Measurements from ENCODE around the gene CACNA1D.
"Not testable (repeated sequence)": the region's sequence is repeated elsewhere in the genome, so short reads cannot be mapped to it uniquely, and the experiment has no call there.

Gene CACNA1D

GRCh38 chr3:53530205-53530604 lies 35.8 kb downstream of the CACNA1D start:
- DNase-seq = no peak

GRCh38 chr3:53531749-53532148 lies 37.3 kb downstream of the CACNA1D start:
- DNase-seq = no peak

GRCh38 chr3:53533472-53533871 lies 39.1 kb downstream of the CACNA1D start:
- DNase-seq = no peak

DNA sequence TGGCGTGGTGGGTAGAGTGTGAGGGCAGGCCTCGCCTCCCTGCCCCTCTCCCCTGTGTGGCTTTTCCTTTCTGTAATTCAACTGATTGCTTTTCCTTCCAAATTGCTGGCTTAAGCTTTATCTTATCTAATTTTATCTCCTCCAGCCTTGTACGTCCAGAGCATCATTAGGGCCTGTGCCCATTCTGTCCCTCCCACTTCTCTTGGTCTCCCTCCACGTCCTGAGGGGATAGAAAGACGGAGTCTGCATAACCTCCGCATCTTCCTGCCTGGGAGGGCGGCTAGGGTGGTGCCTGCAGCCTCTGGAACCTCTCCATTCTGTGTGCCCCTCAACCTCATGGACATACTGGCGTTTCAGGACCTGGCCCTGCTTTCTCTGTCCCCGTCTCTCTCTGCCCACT lies 39.8 kb downstream of the CACNA1D start:
- no peak for DNase-seq

- DNase-seq = no peak
These were observed 40.4 kb downstream of the CACNA1D start for GRCh38 chr3:53534676-53535400.

- DNase-seq = no peak
These were observed 41.9 kb downstream of the CACNA1D start for GRCh38 chr3:53536282-53536681.

GRCh38 chr3:53544357-53544756 lies 49.9 kb downstream of the CACNA1D start:
- DNase-seq = no peak

- DNase-seq = no peak
These were observed 51.0 kb downstream of the CACNA1D start for GRCh38 chr3:53545310-53545995.

- no peak for DNase-seq
These were observed 51.6 kb downstream of the CACNA1D start for GRCh38 chr3:53545996-53546359.

GRCh38 chr3:53547327-53547726 lies 52.9 kb downstream of the CACNA1D start:
- DNase-seq = no peak

DNA sequence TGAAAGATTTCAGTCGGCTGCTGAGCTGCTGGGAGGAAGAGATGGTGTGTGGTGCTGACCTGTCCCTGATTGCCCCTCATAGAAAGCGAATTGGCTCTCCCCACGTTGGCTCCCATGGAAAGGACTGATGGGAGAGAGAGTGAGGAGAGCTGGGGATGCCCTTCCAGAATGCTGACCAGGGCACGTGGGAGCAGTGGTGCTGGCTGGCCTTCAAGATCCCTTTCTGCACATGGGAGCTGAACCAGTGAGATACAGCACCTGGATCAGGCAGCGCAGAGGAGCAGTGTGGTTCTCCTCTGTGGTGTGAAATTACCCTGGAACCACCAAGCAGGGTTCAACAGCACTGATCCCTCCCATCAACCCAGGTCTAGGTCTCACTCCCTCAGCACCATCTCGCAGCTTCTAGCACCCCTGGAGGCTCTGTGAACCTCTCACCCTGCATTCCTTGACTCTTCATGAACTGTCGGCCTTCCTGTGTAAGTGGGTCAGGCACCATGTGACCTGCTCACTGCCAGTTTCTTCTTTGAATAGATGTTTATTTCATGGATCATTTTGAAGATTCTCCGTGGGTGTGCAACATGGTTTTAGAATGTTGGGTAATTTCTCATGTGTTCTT lies 55.7 kb downstream of the CACNA1D start:
- no peak for DNase-seq

DNA sequence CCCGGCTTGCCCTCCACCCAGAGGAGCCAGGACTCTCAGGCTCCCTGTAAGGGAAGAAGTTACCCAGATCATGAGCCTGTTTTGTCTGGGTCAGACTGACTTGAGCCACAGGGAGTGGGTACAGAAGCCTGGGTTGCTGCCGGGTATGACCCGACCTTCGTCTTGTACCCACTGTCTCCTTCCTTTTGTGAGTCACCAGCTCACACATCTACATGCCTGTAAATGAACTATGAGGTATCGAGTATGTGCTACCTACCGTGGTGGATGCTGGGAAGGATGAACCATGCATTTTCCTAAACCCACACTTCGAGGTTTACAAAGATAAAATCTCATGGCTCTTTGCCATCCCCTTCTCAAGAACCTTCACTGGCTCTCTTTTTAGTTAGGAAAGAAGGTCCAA lies 56.9 kb downstream of the CACNA1D start:
- DNase-seq = no peak

DNA sequence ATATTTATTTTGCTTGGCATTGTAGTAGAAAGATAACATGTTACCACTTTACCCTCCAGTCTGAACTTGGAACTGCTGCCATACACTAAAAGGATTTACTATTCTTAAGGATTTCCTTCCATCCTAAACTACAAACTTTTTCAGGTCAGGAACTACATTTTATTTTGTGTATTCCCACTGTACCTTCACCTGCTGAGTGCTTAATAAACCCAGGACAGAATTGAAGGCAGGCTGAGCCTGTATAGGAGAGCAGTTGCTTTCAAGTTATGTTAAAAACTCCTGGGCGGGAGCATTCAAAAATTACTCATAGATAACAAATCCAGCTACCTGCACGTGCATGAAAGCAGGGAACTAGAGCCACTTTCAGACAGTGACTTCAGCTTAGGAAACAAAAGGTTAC lies 58.3 kb downstream of the CACNA1D start:
- no peak for DNase-seq

GRCh38 chr3:53553200-53553599 lies 58.8 kb downstream of the CACNA1D start:
- no peak for DNase-seq

- no peak for DNase-seq
These were observed 60.2 kb downstream of the CACNA1D start for GRCh38 chr3:53554559-53555067.

DNA sequence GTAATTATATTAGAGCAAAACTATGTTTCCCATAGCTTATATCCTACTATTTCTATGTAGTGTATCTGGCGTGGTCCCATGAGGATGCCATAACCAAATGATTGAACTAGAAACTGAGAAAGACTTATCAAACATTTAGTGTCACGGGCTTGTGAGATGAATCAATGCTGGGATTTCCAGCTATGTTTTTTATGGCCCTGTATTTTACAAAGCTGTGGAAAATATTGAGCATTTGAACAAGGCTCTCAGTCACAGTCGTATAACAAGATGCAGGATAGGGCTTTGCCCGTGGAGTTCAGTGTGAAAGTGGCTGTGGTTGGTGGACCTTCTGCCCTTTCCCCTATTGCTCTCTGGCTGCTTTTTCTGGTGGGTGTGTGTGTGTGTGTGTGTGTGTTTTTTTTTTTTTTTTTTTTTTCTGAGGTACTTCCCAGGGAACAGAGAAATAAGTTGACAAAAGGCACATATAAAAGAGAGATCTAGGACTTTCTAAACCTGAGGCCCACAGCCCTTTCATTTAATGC lies 60.7 kb downstream of the CACNA1D start:
- no peak for DNase-seq

DNA sequence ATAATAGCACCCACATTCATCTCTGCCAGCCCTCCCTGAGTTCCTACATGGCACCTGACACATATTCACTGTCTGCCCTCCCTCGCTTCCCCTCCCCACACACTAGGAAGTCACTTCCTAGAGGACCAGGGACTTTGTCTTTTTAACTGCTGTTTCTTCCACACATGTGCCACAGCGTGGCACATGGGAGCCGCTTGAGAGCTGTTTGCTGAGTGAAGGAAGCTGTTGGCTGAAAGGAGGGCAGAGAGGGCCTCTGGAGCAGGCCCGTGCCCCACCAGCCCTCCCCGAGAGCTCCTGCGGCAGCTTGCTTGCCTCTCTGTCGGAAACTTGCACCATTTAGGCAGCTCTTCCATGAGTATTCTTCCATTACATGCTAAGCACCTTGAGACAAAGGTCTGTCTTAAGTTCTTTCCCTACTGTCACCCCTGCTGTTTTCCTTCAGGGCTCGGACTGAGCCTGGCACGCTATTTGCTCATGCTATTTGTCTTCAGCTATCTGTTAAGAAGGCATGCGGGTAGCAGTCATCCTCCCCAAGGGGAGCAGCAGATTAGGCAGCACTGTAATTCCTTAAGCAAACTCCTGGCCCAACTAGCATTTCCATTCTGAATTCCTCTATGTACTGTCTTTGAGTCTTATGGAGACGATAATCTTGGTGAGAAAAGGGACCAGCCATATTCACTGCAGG lies 72.2 kb downstream of the CACNA1D start:
- no peak for DNase-seq

GRCh38 chr3:53570081-53570480 lies 75.7 kb downstream of the CACNA1D start:
- no peak for DNase-seq

- DNase-seq = no peak
These were observed 76.3 kb downstream of the CACNA1D start for GRCh38 chr3:53570709-53571108.

- no peak for DNase-seq
These were observed 76.9 kb downstream of the CACNA1D start for GRCh38 chr3:53571264-53571663.

DNA sequence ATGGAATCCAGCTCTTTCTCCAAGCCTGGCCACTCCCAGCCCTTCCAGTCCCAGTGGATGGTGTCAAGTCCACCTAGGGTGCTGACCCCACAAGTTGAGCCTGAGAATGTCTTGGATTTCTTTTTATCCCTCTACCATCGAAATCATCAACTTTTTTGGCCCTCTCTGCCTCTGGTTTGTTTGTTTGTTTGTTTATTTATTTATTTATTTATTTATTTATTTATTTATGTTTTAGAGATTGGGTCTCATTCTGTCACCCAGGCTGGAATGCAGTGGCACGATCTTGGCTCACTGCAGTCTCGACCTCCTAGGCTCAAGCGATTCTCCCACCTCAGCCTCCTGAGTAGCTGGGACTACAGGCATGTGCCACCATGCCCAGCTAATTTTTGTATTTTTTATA lies 77.8 kb downstream of the CACNA1D start:
- DNase-seq = not testable (repeated sequence)

GRCh38 chr3:53577506-53577905 lies 83.1 kb downstream of the CACNA1D start:
- DNase-seq = no peak

GRCh38 chr3:53579636-53580035 lies 85.2 kb downstream of the CACNA1D start:
- DNase-seq = no peak

Measured in SW 1271 (cell line).